B cell (primary cell): ENCODE data around the gene EPSTI1.
"Not testable (repeated sequence)": the region's sequence is repeated elsewhere in the genome, so short reads cannot be mapped to it uniquely, and the experiment has no call there.

ENCODE experiments used
- CTCF ChIP-seq: fragments of 200-600 bp; IDR thresholded peaks from one replicate; pipeline ENCODE4 v1.8.0; 2022; ENCODE audit warnings: antibody characterized with exemption, mild to moderate bottlenecking
- EZH2 ChIP-seq: IDR thresholded peaks from 2 replicates; pipeline ENCODE4 v1.6.1; 2012; ENCODE audit warnings: borderline replicate concordance, low read depth, mild to moderate bottlenecking, moderate library complexity, low read length; ENCODE audit not compliant: insufficient read depth, poor library complexity, severe bottlenecking

- TF ChIP-seq CTCF, EZH2: not testable (repeated sequence)
Measured at GRCh38 chr13:43040581-43041368, 48.7 kb upstream of the EPSTI1 start.
